GM18519 (cell line): ENCODE measurements around the gene PHLDA2.

Experiments used
- ATAC-seq: cut with Tn5 transposase; IDR thresholded peaks from one replicate; pipeline ENCODE4 v1.9.1; 2021; ENCODE audit warnings: mild to moderate bottlenecking, moderate library complexity; ENCODE audit not compliant: unreplicated experiment, low FRiP score

PHLDA2 gene

GRCh38 chr11:2930704-2931419, 1.6 kb upstream of the PHLDA2 start:
- no peak for ATAC-seq

DNA sequence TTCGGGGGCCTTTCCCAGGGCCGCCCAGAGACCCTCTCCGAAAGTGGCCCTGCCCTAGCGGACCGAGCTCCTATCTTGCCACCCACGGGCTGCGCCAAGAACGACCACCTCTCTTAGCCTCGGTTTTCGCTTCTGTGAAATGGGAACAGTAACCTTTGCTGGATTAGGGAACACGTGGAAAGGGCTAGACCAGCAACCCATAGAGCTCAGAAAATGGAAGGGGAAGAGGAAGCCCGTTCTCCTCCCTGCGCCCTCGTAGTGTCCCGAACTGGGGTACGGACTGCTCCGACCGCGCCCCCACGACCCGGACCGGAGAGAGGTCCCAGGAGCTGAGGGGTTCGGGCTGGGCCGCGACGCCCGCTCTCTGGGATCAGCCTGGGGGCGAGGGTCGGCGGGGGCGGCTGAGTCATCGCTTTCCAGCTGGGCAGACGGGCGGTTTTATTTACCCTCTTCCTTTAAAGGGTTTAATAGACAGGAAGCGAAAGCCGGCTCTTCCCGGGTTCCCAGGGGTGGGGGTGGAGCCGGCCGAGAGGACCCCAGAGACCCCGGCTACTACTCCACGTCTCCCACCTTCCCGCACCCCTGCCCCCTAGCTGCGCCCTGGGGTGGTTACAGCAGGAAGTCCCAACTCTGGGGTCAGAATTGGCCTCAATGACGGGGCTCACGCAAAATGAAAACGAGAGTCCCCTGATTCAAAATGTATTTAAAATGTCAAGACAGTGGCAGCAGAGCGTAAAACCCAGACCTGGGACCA, 907 bp upstream of the PHLDA2 start:
- ATAC-seq, result no peak

DNA sequence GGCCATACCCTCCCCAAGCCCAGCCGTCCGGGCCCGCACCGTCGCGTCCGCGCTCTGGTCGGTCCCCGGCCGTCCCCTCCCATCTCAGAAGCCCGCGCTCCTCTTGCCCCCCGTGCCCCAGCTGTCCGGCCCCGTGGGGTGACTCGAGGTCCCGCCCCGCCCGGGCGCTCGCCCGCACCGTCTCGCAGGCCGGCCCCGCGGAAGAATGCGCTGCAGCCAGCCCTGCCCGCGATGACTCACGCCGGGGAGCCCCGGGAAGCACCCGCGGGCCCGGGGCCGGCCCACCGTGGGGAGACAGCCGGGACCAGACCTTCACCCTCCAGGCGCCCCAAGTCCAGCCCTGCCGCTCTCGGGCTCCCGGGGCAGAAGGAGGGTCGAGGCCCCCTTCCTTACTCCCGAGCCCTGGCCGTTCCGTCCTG, 320 bp upstream of the PHLDA2 start:
- ATAC-seq, result no peak

- no peak for ATAC-seq
Measured at GRCh38 chr11:2927851-2928604, 1.2 kb downstream of the PHLDA2 start.

DNA sequence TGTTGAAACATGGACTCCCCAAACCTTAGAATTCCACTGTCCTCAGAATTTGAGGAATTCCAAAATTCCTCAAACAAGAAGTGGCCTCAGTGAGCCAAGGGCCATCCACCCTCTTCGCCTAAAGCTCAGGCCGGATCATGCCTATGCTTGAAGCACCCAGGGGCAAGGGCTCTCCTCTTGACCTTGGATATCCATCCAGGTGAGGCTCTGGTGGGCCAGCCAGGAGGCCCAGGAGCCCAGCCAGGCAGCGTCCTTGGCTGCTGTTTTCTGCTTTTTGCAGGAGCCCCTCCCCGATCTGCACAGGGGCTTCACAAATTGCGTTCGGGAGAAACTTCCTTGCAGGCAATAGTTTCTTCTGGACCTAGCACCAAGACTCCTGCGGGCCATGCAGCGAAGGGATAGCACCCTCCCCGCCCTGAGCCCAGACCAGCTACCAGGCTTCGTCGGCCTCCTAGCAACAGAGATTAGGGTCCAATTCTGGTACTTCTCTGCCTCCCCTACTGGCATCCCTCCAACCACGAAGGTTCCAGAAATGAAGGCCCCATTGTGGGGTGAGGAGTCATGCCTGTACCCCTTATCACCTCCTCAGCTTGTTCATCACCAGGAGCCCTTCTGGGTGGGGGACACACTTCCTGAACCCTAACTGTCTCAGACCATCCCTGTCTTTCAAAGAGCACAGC, 2.0 kb downstream of the PHLDA2 start:
- ATAC-seq, result no peak

DNA sequence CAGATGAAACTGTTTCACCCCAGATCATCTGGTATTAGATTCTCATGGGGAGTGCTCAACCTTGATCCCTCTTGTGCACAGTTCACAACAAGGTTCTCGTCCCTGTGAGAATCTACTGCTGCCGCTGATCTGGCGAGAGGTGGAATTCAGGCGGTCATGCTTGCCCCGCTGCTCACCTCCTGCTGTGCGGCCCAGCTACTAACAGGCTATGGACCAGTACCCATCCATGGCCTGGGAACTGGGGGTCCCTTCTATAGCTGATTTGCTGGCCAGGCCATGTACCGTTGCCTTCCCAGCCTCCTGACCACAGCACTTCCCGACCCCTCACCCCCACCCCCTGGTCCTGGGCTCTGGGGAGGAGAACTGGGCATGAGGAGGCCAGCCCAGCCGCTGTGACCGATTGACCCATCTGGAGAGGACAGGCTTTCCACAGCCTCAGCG, 2.6 kb downstream of the PHLDA2 start:
- ATAC-seq, result no peak

DNA sequence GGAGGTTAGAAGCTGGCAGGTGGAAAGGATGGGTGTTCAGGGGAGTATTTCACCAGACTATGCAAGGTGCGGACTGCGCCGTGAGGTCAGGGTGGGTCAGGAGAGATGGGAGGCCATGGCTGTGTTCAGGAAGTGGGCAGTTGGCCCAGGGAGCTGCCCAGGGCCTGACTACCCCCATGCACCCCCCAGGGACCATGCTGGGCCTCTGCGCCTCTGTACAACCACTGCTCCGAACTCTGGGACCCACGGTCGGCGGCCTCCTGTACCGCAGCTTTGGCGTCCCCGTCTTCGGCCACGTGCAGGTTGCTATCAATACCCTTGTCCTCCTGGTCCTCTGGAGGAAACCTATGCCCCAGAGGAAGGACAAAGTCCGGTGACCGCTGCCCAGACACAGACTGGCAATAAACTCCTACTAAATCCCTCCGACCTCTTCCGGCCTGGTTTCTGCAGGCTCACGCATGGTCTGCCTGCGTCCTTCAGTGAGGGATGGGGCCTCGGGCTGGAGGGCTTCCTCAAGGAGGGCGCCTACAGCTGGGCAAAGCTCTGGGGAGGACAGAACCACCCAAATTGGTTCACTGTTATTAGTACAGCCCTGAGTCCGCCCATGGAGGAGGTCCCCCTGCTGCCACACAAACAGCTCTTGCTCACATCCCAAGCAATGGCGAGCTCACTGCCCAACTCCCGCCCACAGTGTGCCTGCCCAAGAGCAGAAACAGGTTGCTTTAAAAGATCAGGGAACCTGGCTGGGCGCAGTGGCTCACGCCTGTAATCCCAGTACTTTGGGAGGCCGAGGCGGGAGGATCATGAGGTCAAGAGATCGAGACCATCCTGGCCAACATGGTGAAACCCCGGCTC, 4.2 kb downstream of the PHLDA2 start:
- ATAC-seq, result no peak

- ATAC-seq, result no peak
Measured at GRCh38 chr11:2924381-2924780, 4.8 kb downstream of the PHLDA2 start.

- ATAC-seq, result no peak
Measured at GRCh38 chr11:2923446-2924375, 5.5 kb downstream of the PHLDA2 start.

DNA sequence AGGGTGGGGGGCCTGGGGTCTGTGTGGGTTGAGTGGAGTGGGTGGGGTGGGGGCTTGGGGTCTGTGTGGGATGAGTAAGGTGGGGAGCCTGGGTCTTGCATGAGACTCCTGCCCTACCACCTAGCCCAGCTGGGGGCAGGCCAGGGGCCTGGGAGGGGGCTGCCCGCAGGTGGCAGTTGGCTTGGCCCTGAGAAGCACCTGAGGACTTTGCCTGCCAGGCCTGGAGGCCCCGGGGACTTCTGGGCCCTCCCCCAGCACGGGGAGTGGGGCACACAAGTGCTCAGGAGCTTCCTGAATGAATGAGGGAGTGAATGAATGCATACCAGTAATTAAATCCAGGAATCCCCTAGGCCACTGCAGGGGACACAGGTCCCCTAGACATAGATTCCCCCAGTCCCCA, 6.6 kb downstream of the PHLDA2 start:
- no peak for ATAC-seq

DNA sequence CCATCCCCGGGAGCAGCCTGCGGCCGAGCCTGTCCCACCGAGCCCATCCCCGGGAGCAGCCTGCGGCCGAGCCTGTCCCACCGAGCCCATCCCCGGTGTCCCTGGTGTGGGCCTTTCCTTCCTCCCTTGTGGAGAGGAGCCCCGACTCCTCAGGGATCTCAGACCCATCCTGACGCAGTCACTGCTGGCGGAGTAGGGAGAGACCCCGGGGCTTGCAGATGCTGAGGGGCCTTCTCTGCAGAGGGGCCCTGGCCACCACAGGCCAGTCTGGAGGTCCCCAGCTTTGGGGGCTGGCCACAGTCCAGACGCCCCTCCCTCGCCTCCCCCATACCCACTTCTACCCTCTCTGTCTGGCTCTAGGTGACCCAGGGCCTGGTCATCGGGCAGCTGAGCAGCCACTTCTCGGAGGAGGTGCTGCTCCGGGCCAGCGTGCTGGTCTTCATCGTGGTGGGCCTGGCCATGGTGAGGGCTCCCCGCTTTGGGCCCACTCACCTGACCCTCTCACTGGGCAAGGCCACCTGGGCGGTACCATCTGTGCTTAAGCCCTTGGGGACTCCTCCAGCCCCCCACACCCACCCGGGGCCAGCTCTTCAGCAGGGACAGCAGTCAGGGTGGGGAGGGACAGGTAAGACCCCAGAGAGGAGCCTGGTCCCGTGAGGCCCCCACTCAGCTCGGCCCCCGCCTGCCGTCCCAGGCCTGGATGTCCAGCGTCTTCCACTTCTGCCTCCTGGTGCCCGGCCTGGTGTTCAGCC, 7.3 kb downstream of the PHLDA2 start:
- no peak for ATAC-seq

DNA sequence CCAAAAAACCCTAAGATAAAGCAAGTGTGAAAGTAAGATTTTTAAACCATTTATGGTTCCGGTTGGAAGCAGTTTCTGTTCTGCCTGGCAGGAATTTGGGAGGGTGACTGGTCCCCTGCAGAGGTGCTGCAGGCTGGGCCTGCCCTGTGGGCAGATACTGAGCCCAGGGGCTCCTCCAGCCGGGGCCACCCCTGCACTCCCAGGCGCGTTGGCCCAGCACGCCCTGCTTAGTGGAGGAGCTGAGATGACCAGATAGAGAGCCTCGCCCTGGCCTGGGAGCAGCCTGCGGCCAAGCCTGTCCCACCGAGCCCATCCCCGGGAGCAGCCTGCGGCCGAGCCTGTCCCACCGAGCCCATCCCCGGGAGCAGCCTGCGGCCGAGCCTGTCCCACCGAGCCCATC, 8.0 kb downstream of the PHLDA2 start:
- ATAC-seq, result no peak

DNA sequence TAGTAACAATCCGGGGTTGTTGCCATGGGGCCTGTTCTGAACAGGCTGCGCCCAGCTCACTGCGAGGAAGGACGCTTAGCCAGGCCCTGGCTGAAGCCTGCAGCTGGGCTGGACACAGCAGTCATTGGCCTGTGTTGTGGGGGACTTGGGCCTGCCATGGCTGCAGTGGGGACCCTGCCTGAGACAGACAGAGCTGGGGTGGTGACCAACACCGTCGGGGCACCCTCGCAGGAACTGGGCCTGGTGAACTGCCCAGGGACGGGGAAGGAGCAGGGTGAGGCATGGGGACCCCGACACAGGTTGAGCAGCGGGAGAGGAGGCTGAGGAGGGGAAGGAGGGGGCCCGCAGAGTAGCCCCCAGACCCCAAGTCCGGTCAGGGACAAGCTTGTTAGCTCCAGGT, 8.9 kb downstream of the PHLDA2 start:
- ATAC-seq, result no peak

- no peak for ATAC-seq
Measured at GRCh38 chr11:2919837-2920236, 9.4 kb downstream of the PHLDA2 start.

DNA sequence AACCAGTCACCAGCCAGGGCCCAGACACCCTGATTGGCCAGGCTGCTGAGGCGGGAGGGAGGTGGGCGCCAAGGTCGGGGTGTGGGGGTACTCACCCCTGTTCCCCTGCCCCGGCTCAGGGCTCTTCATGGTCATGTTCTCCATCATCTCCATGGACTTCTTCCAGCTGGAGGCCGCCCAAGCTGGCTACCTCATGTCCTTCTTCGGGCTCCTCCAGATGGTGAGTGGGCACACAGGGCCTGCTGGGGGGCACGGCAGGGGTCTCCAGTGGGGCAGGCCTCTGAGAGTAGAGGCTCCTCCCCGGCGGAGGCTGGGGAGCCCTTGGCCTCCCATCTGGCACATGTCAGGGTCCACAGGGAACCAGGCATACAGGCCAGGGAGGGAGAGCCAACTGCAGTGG, 10.0 kb downstream of the PHLDA2 start:
- ATAC-seq, result no peak

DNA sequence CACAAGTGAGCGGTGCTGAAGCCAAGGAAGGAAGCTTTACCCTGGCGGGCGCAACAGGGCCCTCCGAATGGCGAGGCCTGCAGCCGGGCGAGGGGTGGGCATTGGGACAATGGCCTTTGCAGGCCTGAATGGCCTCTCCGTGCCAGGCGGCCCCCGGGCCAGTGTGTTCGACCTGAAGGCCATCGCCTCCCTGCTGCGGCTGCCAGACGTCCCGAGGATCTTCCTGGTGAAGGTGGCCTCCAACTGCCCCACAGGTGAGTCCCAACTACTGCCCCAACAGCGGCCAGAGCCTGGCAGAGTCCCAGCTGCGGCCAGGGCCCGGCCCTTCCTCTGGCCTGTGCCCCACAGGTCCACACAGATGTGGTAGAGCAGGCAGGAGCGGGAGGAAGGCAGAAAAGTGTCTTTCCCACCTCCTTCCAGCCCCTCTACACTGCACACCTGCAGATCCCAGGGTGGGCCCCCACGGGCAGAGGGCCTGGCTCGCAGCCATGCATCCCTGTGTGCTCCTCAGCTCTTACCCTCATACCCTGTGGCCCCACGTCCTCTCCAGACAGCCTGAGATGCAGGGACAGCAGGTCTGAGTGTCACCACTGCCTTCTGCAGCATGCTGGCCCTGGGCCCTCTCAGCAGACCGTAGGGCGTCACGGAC, 11.3 kb downstream of the PHLDA2 start:
- no peak for ATAC-seq

DNA sequence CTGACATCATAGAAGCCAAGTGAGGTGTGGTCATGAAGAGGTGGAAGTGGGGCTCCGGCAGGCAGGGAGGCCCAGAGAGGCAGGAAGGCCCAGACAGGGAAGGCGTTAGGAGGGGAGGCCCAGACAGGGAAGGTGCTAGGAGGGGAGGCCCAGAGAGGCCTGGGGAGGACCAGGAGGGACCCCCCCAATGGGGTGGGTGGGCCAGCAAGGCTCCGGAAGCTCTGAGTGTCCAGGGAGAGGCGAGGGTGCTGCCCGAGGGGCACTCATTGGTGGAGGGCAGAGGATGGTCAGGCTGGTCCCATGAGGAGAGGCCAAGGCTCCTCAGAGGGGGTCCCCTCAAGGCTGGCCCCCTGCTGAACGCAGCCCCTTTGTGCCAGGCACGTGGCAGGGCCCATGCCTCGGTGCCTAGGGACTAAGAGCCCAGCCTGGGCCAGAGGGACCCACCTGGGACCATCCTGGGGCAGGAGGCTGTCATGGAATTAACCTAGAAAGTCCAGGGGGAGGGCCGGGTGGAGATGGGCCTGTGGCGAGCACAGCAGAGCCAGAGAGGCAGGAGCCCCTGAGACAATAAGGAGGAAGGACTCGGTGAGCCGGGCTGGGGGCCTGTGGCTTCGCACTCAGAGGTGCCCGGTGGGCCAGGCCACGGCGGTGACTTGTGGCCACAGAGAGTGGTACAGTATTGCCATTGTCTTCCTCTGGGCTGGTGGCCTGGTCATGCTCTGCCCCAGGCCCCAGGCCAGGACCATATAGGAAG, 12.2 kb downstream of the PHLDA2 start:
- no peak for ATAC-seq
